ENCODE measurements around the gene KRTAP6-2. TPM values are rescaled to one million over a fixed set of nuclear protein-coding genes. Genes with fewer than 3 reads are reported as not detected.

Gene KRTAP6-2, protein sequence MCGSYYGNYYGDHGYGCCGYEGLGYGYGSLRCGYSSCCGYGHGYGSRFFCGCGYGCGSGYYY
- not detected for total RNA-seq
- not detected for polyA plus RNA-seq
- long read RNA-seq, donor 1 = 0 reads
- long read RNA-seq, donor 2 = 0 reads
- long read RNA-seq, donor 3 = 0 reads
- long read RNA-seq, donor 4 = 0 reads
- long read RNA-seq, donor 5 = 0 reads
- long read RNA-seq, donor 6 = 0 reads
- long read RNA-seq, donor 7 = 0 reads
- long read RNA-seq, donor 8 = 0 reads
- long read RNA-seq, donor 9 = 0 reads
- long read RNA-seq, donor 10 = 0 reads

GRCh38 chr21:30598802-30599201 is at the start of gene KRTAP6-2:
TSS of gene KRTAP6-2 (minus strand) at chr21:30598902. CDS start at chr21:30598874, 28 bp downstream.
- 95% methylated on average over 6 of the region's 6 CpGs for WGBS

DNA sequence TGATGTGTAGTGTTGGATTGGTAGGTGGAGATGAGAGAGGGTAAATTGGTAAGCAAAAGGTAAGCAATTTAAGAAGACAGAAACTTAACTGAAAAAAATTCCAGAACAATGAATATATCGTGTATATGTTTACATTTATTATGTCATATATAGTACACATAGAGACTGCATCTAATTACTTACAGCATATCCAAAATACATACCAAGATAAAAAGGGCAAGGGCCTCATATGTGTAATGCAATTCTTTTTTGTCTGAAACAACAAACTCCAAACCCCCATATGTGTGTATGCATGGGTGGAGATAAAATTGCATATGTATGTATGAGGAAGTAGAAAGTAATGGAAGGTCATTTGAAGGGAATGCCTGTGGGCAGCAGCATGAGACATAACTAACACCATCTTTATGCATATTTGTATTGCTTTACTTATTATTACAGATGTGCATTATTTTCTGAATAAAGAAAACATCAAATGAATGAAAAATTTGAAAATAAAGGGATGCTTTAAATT is 48.3 kb upstream of the KRTAP6-2 start:
- Histone ChIP-seq H3K36me3 (ENCODE audit: control insufficient read depth in 2 of 2, insufficient read depth in 2 of 2, low read length in 1 of 2) (no peaks in the 10 kb centered on the region), H3K27me3 (ENCODE audit: control insufficient read depth in 2 of 2, insufficient read depth in 1 of 2, low read length in 1 of 2) (no peaks in the 10 kb centered on the region)
- 98% methylated on average over 1 of the region's 1 CpG for WGBS

More at GRCh38 chr21:30598802-30599201, at the start of gene KRTAP6-2:
- Histone ChIP-seq H3K9me3 (ENCODE audit: control insufficient read depth in 2 of 2, insufficient read depth in 1 of 2, low read length in 1 of 2) (no peaks in the 10 kb centered on the region), H3K27me3 (ENCODE audit: control insufficient read depth in 2 of 2, insufficient read depth in 1 of 2, low read length in 1 of 2) (no peaks in the 10 kb centered on the region), H3K27ac (ENCODE audit: low read depth in 1 of 2, low read length in 1 of 2) (no peak within 1 kb of the TSS), H3K4me3 (ENCODE audit: low read length in 2 of 2) (no peak within 1 kb of the TSS), H3K36me3 (ENCODE audit: control insufficient read depth in 2 of 2, insufficient read depth in 2 of 2, low read length in 1 of 2) (no peaks in the 10 kb centered on the region), H3K4me1 (ENCODE audit: control insufficient read depth in 2 of 2, insufficient read depth in 2 of 2, low read length in 2 of 2) (no peaks in the 10 kb centered on the region)
- DNase-seq (ENCODE audit: low read depth in 6 of 9, low spot score in 9 of 9) = no peak

DNA sequence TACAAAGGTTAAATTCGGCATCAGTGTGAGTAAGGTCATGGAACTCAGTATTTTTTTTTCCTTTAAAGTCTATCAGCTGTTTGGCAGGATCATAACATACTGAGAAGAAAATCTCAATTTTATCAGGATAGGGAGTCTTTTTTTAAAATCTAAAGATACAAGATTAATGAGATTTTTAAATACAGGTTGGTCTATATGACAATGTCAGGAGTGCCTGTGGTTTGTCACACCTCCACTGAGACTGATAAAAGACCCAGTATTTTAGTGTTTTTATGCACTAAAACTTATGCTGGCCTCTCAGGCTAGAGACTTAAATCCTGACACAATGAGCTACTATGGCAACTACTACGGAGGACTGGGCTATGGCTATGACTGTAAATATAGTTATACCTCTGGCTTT is 43.9 kb upstream of the KRTAP6-2 start, which contains the start of gene KRTAP20-3:
Gene KRTAP20-3, plus strand, starts transcription at position 301 of the 400 bp plus-strand sequence.
- DNase-seq (ENCODE audit: low read depth in 6 of 9, low spot score in 9 of 9) = no peak
- WGBS = 98% methylated on average over 2 of the region's 2 CpGs
- no peaks in the 10 kb centered on the region for H3K27me3 ChIP-seq (ENCODE audit: control insufficient read depth in 2 of 2, insufficient read depth in 1 of 2, low read length in 1 of 2)
- H3K4me3 ChIP-seq (ENCODE audit: low read length in 2 of 2) = no peak within 1 kb of the TSS
- no peaks in the 10 kb centered on the region for H3K4me1 ChIP-seq (ENCODE audit: control insufficient read depth in 2 of 2, insufficient read depth in 2 of 2, low read length in 2 of 2)
- no peaks in the 10 kb centered on the region for H3K9me3 ChIP-seq (ENCODE audit: control insufficient read depth in 2 of 2, insufficient read depth in 1 of 2, low read length in 1 of 2)
- no peak within 1 kb of the TSS for H3K27ac ChIP-seq (ENCODE audit: low read depth in 1 of 2, low read length in 1 of 2)
- no peaks in the 10 kb centered on the region for H3K36me3 ChIP-seq (ENCODE audit: control insufficient read depth in 2 of 2, insufficient read depth in 2 of 2, low read length in 1 of 2)

More for the DNA sequence above, 48.3 kb upstream of the KRTAP6-2 start:
- no peaks in the 10 kb centered on the region for H3K9me3 ChIP-seq (ENCODE audit: control insufficient read depth in 2 of 2, insufficient read depth in 1 of 2, low read length in 1 of 2)
- no peaks in the 10 kb centered on the region for H3K4me1 ChIP-seq (ENCODE audit: control insufficient read depth in 2 of 2, insufficient read depth in 2 of 2, low read length in 2 of 2)
- H3K4me3 ChIP-seq (ENCODE audit: low read length in 2 of 2) = no peak overlapping the region
- DNase-seq (ENCODE audit: low read depth in 6 of 9, low spot score in 9 of 9) = no peak
- H3K27ac ChIP-seq (ENCODE audit: low read depth in 1 of 2, low read length in 1 of 2) = no peak overlapping the region

GRCh38 chr21:30638686-30639085 is 40.0 kb upstream of the KRTAP6-2 start:
- Histone ChIP-seq H3K9me3 (ENCODE audit: control insufficient read depth in 2 of 2, insufficient read depth in 1 of 2, low read length in 1 of 2) (no peaks in the 10 kb centered on the region), H3K27me3 (ENCODE audit: control insufficient read depth in 2 of 2, insufficient read depth in 1 of 2, low read length in 1 of 2) (no peaks in the 10 kb centered on the region), H3K4me1 (ENCODE audit: control insufficient read depth in 2 of 2, insufficient read depth in 2 of 2, low read length in 2 of 2) (no peaks in the 10 kb centered on the region), H3K36me3 (ENCODE audit: control insufficient read depth in 2 of 2, insufficient read depth in 2 of 2, low read length in 1 of 2) (no peaks in the 10 kb centered on the region), H3K27ac (ENCODE audit: low read depth in 1 of 2, low read length in 1 of 2) (no peak overlapping the region), H3K4me3 (ENCODE audit: low read length in 2 of 2) (no peak overlapping the region)
- no peak for DNase-seq (ENCODE audit: low read depth in 6 of 9, low spot score in 9 of 9)
- WGBS = 92% methylated on average over 3 of the region's 3 CpGs

GRCh38 chr21:30634906-30635305 is 36.2 kb upstream of the KRTAP6-2 start, which contains the start of gene KRTAP20-2:
TSS of gene KRTAP20-2 (plus strand) at chr21:30635206. CDS start at chr21:30635264, 58 bp downstream.
- Histone ChIP-seq H3K36me3 (ENCODE audit: control insufficient read depth in 2 of 2, insufficient read depth in 2 of 2, low read length in 1 of 2) (no peaks in the 10 kb centered on the region), H3K27me3 (ENCODE audit: control insufficient read depth in 2 of 2, insufficient read depth in 1 of 2, low read length in 1 of 2) (no peaks in the 10 kb centered on the region), H3K4me1 (ENCODE audit: control insufficient read depth in 2 of 2, insufficient read depth in 2 of 2, low read length in 2 of 2) (no peaks in the 10 kb centered on the region), H3K4me3 (ENCODE audit: low read length in 2 of 2) (no peak within 1 kb of the TSS), H3K9me3 (ENCODE audit: control insufficient read depth in 2 of 2, insufficient read depth in 1 of 2, low read length in 1 of 2) (no peaks in the 10 kb centered on the region), H3K27ac (ENCODE audit: low read depth in 1 of 2, low read length in 1 of 2) (no peak within 1 kb of the TSS)
- WGBS = 95% methylated on average over 1 of the region's 1 CpG
- DNase-seq (ENCODE audit: low read depth in 6 of 9, low spot score in 9 of 9) = no peak

GRCh38 chr21:30629200-30629599 is 30.5 kb upstream of the KRTAP6-2 start:
- Histone ChIP-seq H3K4me3 (ENCODE audit: low read length in 2 of 2) (no peak overlapping the region), H3K36me3 (ENCODE audit: control insufficient read depth in 2 of 2, insufficient read depth in 2 of 2, low read length in 1 of 2) (no peaks in the 10 kb centered on the region), H3K4me1 (ENCODE audit: control insufficient read depth in 2 of 2, insufficient read depth in 2 of 2, low read length in 2 of 2) (no peaks in the 10 kb centered on the region), H3K27me3 (ENCODE audit: control insufficient read depth in 2 of 2, insufficient read depth in 1 of 2, low read length in 1 of 2) (no peaks in the 10 kb centered on the region), H3K27ac (ENCODE audit: low read depth in 1 of 2, low read length in 1 of 2) (no peak overlapping the region), H3K9me3 (ENCODE audit: control insufficient read depth in 2 of 2, insufficient read depth in 1 of 2, low read length in 1 of 2) (peaks cover 0 to 7% of the 10 kb centered on the region in 2 donors)
- DNase-seq (ENCODE audit: low read depth in 6 of 9, low spot score in 9 of 9) = no peak
- 82% methylated on average over 1 of the region's 1 CpG for WGBS

DNA sequence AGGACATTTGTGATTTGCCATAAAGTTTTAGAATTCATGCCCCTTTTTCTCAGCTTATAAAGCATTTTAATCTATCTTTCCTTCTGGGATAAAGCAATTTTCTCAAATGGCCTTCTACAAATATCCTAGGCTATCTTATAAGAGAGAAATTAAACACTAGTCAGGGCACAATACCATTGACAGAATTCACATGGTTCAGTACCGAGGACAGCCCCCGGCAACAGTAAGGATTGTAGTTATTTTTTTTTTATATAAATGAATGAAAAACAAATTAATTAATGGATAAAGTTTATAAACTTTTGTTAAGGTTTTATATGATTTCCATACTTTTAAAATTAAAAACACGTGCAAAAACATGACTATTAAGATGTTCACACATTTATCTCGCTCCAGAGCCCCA is 29.4 kb upstream of the KRTAP6-2 start:
- peaks cover 0 to 7% of the 10 kb centered on the region in 2 donors for H3K9me3 ChIP-seq (ENCODE audit: control insufficient read depth in 2 of 2, insufficient read depth in 1 of 2, low read length in 1 of 2)
- WGBS = 83% methylated on average over 4 of the region's 4 CpGs
- H3K36me3 ChIP-seq (ENCODE audit: control insufficient read depth in 2 of 2, insufficient read depth in 2 of 2, low read length in 1 of 2) = no peaks in the 10 kb centered on the region
- H3K27me3 ChIP-seq (ENCODE audit: control insufficient read depth in 2 of 2, insufficient read depth in 1 of 2, low read length in 1 of 2) = no peaks in the 10 kb centered on the region
- H3K4me1 ChIP-seq (ENCODE audit: control insufficient read depth in 2 of 2, insufficient read depth in 2 of 2, low read length in 2 of 2) = no peaks in the 10 kb centered on the region
- no peak for DNase-seq (ENCODE audit: low read depth in 6 of 9, low spot score in 9 of 9)
- H3K27ac ChIP-seq (ENCODE audit: low read depth in 1 of 2, low read length in 1 of 2) = no peak overlapping the region
- H3K4me3 ChIP-seq (ENCODE audit: low read length in 2 of 2) = no peak overlapping the region

- 83% methylated on average over 4 of the region's 4 CpGs for WGBS
- Histone ChIP-seq H3K27me3 (ENCODE audit: control insufficient read depth in 2 of 2, insufficient read depth in 1 of 2, low read length in 1 of 2) (no peaks in the 10 kb centered on the region), H3K36me3 (ENCODE audit: control insufficient read depth in 2 of 2, insufficient read depth in 2 of 2, low read length in 1 of 2) (no peaks in the 10 kb centered on the region), H3K4me3 (ENCODE audit: low read length in 2 of 2) (no peak overlapping the region), H3K27ac (ENCODE audit: low read depth in 1 of 2, low read length in 1 of 2) (no peak overlapping the region), H3K4me1 (ENCODE audit: control insufficient read depth in 2 of 2, insufficient read depth in 2 of 2, low read length in 2 of 2) (no peaks in the 10 kb centered on the region), H3K9me3 (ENCODE audit: control insufficient read depth in 2 of 2, insufficient read depth in 1 of 2, low read length in 1 of 2) (peaks cover 0 to 7% of the 10 kb centered on the region in 2 donors)
- DNase-seq (ENCODE audit: low read depth in 6 of 9, low spot score in 9 of 9) = no peak
These were observed 26.9 kb upstream of the KRTAP6-2 start for GRCh38 chr21:30625449-30626165.

DNA sequence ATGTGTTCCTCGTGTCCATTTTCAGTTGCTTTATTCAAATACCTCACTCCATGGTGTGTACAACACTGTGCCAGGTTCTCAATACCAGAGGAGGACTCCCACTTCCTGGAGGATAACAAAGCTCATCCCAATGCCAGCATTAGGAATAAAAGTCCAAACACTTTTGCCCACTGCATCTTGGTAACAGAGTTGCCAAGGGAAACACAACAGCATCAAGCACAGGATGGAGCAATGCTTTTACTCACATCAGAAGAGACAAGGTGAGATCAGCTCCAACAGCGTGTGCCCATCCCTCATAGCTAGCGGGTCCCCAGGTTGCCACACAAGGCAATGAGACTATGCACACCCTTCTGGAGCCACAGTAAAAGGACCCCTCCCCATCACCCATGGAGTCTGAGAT is 24.7 kb upstream of the KRTAP6-2 start:
- 97% methylated on average over 3 of the region's 3 CpGs for WGBS

More for the DNA sequence above, 24.7 kb upstream of the KRTAP6-2 start:
- no peaks in the 10 kb centered on the region for H3K36me3 ChIP-seq (ENCODE audit: control insufficient read depth in 2 of 2, insufficient read depth in 2 of 2, low read length in 1 of 2)
- H3K27ac ChIP-seq (ENCODE audit: low read depth in 1 of 2, low read length in 1 of 2) = no peak overlapping the region
- H3K9me3 ChIP-seq (ENCODE audit: control insufficient read depth in 2 of 2, insufficient read depth in 1 of 2, low read length in 1 of 2) = peaks cover 0 to 7% of the 10 kb centered on the region in 2 donors
- no peaks in the 10 kb centered on the region for H3K27me3 ChIP-seq (ENCODE audit: control insufficient read depth in 2 of 2, insufficient read depth in 1 of 2, low read length in 1 of 2)
- DNase-seq (ENCODE audit: low read depth in 6 of 9, low spot score in 9 of 9) = no peak
- H3K4me1 ChIP-seq (ENCODE audit: control insufficient read depth in 2 of 2, insufficient read depth in 2 of 2, low read length in 2 of 2) = no peaks in the 10 kb centered on the region
- H3K4me3 ChIP-seq (ENCODE audit: low read length in 2 of 2) = no peak overlapping the region
